A673 (cell line): ENCODE results near the gene NAV1. TPM values are rescaled to one million over a fixed set of nuclear protein-coding genes. Genes with fewer than 3 reads are reported as not detected.

Source experiments
- Bru-seq: library from RNA; stranded (reverse); fragments of 400-500 nt; gene quantifications from one replicate; lab custom pipeline; 2021; lab: Mats Ljungman, UMichigan
- BruChase-seq, 2 experiments: library from RNA; stranded (reverse); fragments of 400-500 nt; gene quantifications; one replicate each; lab custom pipeline; 2021; lab: Mats Ljungman, UMichigan
- BruUV-seq: library from RNA; stranded (reverse); fragments of 400-500 nt; replicated peaks from 2 replicates; lab custom pipeline; 2021; lab: Mats Ljungman, UMichigan
- CTCF ChIA-PET: fragments of 300-600 bp; sonication (Branson Sonifier 250); formaldehyde crosslinking; loops from one replicate; lab custom pipeline; 2022; ENCODE audit warnings: antibody characterized with exemption; lab: Charles Lee
- POLR2A ChIA-PET: fragments of 300-600 bp; sonication (Branson Sonifier 250); formaldehyde crosslinking; loops from one replicate; lab custom pipeline; 2022; ENCODE audit warnings: antibody characterized with exemption; ENCODE audit not compliant: low non-redundant PET; lab: Charles Lee
- DNase-seq: peaks from one replicate; pipeline ENCODE4 v3.0.0-alpha.2; 2015; ENCODE audit warnings: low spot score
- H3K27ac ChIP-seq: fragments of 200-600 bp; sonication (generic); 2 replicates; pipeline ENCODE4 v1.5.1; 2016; ENCODE audit warnings: mixed run types, low read depth, mild to moderate bottlenecking, mixed read lengths, antibody characterized with exemption, low read length; ENCODE audit not compliant: poor library complexity, severe bottlenecking
- H3K27me3 ChIP-seq: fragments of 200-600 bp; sonication (generic); replicated peaks from 2 replicates; pipeline ENCODE4 v1.6.1; 2017; ENCODE audit warnings: mixed run types, low read depth, mild to moderate bottlenecking, mixed read lengths, antibody characterized with exemption, low read length; ENCODE audit not compliant: insufficient read depth, poor library complexity
- H3K36me3 ChIP-seq: fragments of 200-600 bp; sonication (generic); 2 replicates; pipeline ENCODE4 v1.6.1; 2016; ENCODE audit warnings: mixed run types, mild to moderate bottlenecking, mixed read lengths, antibody characterized with exemption, low read length; ENCODE audit not compliant: insufficient read depth, poor library complexity, severe bottlenecking
- H3K4me1 ChIP-seq: fragments of 200-600 bp; sonication (generic); 2 replicates; pipeline ENCODE4 v1.6.1; 2017; ENCODE audit warnings: mixed run types, mild to moderate bottlenecking, mixed read lengths, antibody characterized with exemption, low read length; ENCODE audit not compliant: insufficient read depth, poor library complexity, severe bottlenecking
- H3K4me3 ChIP-seq: fragments of 200-600 bp; sonication (generic); 2 replicates; pipeline ENCODE4 v1.5.1; 2016; ENCODE audit warnings: low read depth, mixed run types, mild to moderate bottlenecking, mixed read lengths, low read length; ENCODE audit not compliant: poor library complexity, severe bottlenecking
- H3K9me3 ChIP-seq: fragments of 200-600 bp; sonication (generic); 2 replicates; pipeline ENCODE4 v1.6.1; 2016; ENCODE audit warnings: mixed run types, low read depth, mild to moderate bottlenecking, mixed read lengths, antibody characterized with exemption, low read length; ENCODE audit not compliant: poor library complexity, severe bottlenecking
- EZH2 ChIP-seq: fragments of 200-600 bp; sonication (generic); IDR thresholded peaks from 2 replicates; pipeline ENCODE4 v1.6.1; 2017; ENCODE audit warnings: borderline replicate concordance, low read depth, mild to moderate bottlenecking, mixed read lengths, antibody characterized with exemption, low read length; ENCODE audit not compliant: poor library complexity, severe bottlenecking
- intact Hi-C: fragments of 100-400 bp; cut with micrococcal nuclease; formaldehyde crosslinking; loops from one replicate; pipeline ENCODE4 v1.10.0; 2022; ENCODE audit not compliant: unreplicated experiment
- long read RNA-seq: library from polyadenylated mRNA; stranded (forward); transcript quantifications from one replicate; pipeline ENCODE4 v2.0.0, GENCODE V29; 2022
- total RNA-seq: library from RNA; stranded (reverse); gene quantifications from 2 replicates; pipeline ENCODE4 v1.2.3, GENCODE V29; 2021
- TF ChIP-seq, protein P1 (sequence below): fragments of 300-800, 200-600 bp; sonication (generic); conservative IDR thresholded peaks from 2 replicates; pipeline ENCODE4 v1.5.1; 2017; ENCODE audit warnings: low read depth, mild to moderate bottlenecking, antibody characterized with exemption, low read length, moderate library complexity, mixed read lengths

Gene NAV1, protein sequence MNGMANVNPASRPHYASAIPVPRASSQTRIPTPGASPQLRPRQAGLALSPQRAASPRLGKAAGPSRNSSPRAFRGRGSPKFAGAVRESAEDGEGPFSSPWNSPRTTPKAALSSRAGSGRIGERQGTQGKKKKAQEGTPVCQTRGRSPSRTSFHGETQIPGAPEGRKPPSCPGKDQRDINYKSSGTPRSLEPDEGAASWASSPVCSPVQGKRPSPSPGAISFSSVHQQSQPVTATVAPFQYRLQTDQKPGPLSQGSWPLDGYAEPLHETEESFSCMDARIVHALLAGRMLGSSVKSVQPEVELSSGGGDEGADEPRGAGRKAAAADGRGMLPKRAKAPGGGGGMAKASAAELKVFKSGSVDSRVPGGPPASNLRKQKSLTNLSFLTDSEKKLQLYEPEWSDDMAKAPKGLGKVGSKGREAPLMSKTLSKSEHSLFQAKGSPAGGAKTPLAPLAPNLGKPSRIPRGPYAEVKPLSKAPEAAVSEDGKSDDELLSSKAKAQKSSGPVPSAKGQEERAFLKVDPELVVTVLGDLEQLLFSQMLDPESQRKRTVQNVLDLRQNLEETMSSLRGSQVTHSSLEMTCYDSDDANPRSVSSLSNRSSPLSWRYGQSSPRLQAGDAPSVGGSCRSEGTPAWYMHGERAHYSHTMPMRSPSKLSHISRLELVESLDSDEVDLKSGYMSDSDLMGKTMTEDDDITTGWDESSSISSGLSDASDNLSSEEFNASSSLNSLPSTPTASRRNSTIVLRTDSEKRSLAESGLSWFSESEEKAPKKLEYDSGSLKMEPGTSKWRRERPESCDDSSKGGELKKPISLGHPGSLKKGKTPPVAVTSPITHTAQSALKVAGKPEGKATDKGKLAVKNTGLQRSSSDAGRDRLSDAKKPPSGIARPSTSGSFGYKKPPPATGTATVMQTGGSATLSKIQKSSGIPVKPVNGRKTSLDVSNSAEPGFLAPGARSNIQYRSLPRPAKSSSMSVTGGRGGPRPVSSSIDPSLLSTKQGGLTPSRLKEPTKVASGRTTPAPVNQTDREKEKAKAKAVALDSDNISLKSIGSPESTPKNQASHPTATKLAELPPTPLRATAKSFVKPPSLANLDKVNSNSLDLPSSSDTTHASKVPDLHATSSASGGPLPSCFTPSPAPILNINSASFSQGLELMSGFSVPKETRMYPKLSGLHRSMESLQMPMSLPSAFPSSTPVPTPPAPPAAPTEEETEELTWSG (N-terminal part only)
- total RNA-seq (48.2 and 51.2 TPM in 2 replicates), Bru-seq, nascent RNA (percentile 74 among the genes with signal in this experiment), BruChase-seq, experiment 1, labeled RNA remaining after a 2-hour chase (percentile 67 among the genes with signal in this experiment), BruChase-seq, experiment 2, labeled RNA remaining after a 6-hour chase (percentile 74 among the genes with signal in this experiment)
- long read RNA-seq, partial matches to known transcripts = 34 of 49 reads
- long read RNA-seq, other reads (novel, unspliced or antisense) = 15 of 49 reads

DNA sequence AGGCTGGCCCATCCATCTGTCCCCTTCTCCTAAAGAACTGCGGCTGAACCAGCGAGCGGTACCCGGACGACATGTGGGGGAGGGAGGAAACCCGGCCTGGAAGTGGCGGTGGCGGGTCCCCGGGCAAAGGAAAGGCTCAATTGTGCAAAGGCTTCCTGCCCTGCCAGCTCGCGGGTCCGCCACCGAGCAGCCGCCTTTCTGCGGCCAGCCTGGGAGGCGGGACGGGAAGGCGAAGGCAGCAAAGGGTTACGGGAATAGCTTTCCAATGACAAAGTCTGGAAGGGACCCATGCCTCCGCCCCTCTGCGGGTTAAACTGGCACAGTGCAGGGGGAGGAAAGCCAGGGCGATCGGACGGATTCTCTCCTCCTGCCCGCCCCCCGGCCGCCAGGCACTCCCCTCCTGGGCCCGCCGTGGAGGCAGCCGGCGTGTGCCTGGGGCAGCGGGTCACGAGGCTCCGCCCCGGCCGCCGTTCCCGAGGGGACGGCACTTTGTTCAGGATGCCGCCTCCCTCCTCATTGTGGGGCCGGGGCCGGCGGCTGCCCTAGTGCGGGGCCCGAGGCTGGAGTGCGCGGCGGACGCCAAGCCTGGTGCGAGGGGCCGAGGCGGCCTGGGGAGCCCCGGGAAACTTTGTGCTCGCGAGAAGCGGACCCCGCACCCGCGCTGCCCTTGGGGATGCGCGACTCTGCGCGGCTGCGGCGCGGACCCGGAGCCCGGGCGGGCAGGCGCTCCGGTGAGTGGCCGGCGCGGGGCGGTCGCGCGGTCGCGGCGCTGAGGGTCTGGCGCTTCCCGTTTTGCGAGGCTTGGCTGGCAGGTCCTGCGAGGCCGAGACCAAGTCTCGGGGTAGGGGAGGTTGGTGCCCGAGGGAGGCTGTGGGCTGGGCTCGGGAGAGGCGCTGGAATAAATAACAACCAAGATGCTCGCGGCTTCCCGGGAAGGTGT lies at the start of gene NAV1:
Gene NAV1, plus strand, starts transcription at position 516 of the 940 bp plus-strand sequence. CDS start 83,758 bp downstream, outside the sequence.
- Histone ChIP-seq H3K9me3 (no peaks in the 10 kb centered on the region), H3K4me1 (peaks cover 64% of the 10 kb centered on the region), H3K27me3 (no peaks in the 10 kb centered on the region), H3K27ac (peak within 1 kb of the TSS; percentile 88), H3K4me3 (peak within 1 kb of the TSS; percentile 67), H3K36me3 (no peaks in the 10 kb centered on the region)
- DNase-seq = peak; percentile 70
- CTCF ChIA-PET = interaction anchor here (0.6 to 1.3 kb wide), 2 partner anchors 21 to 254 kb away, joined by 3 to 4 read pairs; no protein-coding TSS in a partner anchor
- POLR2A ChIA-PET = interaction anchor here (0.7 kb wide), 1 partner anchor 273 kb away, joined by 3 read pairs; no protein-coding TSS in a partner anchor
- intact Hi-C loops = loop anchor here (10.0 kb wide), 2 partner anchors 336 to 596 kb away; no protein-coding TSS in a partner anchor
- BruUV-seq = no TSS peak
- no peak for TF ChIP-seq EZH2
- TF ChIP-seq, protein P1, sequence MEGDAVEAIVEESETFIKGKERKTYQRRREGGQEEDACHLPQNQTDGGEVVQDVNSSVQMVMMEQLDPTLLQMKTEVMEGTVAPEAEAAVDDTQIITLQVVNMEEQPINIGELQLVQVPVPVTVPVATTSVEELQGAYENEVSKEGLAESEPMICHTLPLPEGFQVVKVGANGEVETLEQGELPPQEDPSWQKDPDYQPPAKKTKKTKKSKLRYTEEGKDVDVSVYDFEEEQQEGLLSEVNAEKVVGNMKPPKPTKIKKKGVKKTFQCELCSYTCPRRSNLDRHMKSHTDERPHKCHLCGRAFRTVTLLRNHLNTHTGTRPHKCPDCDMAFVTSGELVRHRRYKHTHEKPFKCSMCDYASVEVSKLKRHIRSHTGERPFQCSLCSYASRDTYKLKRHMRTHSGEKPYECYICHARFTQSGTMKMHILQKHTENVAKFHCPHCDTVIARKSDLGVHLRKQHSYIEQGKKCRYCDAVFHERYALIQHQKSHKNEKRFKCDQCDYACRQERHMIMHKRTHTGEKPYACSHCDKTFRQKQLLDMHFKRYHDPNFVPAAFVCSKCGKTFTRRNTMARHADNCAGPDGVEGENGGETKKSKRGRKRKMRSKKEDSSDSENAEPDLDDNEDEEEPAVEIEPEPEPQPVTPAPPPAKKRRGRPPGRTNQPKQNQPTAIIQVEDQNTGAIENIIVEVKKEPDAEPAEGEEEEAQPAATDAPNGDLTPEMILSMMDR = no peak

DNA sequence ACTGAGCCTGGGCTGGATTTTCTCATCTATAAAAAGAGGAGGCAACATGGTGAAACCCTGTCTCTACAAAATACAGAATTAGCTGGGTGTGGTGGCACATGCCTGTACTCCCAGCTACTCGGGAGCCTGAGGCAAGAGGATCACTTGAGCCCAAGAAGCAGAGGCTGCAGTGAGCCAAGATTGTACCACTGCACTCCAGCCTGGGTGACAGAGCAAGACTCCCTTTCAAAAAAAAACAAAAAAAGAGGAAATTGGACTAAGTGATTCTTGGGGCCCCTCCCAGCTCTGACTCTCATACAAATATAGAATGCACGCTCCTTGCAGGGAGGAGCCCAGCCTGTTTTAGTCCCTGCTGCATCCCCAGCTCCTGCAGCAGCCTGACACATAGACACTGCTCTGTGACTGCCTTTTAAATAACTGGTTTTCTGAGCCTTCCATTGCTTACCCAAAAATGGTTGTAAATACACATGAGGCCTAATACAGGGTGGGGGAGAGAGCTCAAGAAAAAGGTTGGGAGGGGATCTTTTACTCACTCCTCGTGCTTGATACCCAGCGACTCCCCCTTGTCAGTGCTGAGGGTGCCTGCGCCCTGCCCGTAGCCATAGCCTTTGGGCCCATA lies 49.2 kb upstream of the NAV1 start:
- TF ChIP-seq, protein P1 = no peak
- no peak for TF ChIP-seq EZH2
- BruUV-seq = no TSS peak
- POLR2A ChIA-PET = no interaction called here

More for the DNA sequence above, 49.2 kb upstream of the NAV1 start:
- H3K36me3 ChIP-seq = peaks cover 83% of the 10 kb centered on the region
- no peak overlapping the region for H3K4me3 ChIP-seq
- CTCF ChIA-PET = no interaction called here
- peak overlapping the region; percentile 25 for H3K27ac ChIP-seq
- H3K9me3 ChIP-seq = no peaks in the 10 kb centered on the region
- intact Hi-C loops = no loop called here
- no peak for DNase-seq
- H3K27me3 ChIP-seq = no peaks in the 10 kb centered on the region
- peaks cover 40% of the 10 kb centered on the region for H3K4me1 ChIP-seq
